HG02610 (cell line): ENCODE measurements around the gene SLC7A4.
"Not testable (repeated sequence)": the region's sequence is repeated elsewhere in the genome, so short reads cannot be mapped to it uniquely, and the experiment has no call there.

ENCODE experiments used
- ATAC-seq: cut with Tn5 transposase; IDR thresholded peaks from one replicate; pipeline ENCODE4 v1.9.1; 2021; ENCODE audit warnings: mild to moderate bottlenecking, moderate library complexity; ENCODE audit not compliant: unreplicated experiment

Gene SLC7A4, protein sequence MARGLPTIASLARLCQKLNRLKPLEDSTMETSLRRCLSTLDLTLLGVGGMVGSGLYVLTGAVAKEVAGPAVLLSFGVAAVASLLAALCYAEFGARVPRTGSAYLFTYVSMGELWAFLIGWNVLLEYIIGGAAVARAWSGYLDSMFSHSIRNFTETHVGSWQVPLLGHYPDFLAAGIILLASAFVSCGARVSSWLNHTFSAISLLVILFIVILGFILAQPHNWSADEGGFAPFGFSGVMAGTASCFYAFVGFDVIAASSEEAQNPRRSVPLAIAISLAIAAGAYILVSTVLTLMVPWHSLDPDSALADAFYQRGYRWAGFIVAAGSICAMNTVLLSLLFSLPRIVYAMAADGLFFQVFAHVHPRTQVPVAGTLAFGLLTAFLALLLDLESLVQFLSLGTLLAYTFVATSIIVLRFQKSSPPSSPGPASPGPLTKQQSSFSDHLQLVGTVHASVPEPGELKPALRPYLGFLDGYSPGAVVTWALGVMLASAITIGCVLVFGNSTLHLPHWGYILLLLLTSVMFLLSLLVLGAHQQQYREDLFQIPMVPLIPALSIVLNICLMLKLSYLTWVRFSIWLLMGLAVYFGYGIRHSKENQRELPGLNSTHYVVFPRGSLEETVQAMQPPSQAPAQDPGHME

DNA sequence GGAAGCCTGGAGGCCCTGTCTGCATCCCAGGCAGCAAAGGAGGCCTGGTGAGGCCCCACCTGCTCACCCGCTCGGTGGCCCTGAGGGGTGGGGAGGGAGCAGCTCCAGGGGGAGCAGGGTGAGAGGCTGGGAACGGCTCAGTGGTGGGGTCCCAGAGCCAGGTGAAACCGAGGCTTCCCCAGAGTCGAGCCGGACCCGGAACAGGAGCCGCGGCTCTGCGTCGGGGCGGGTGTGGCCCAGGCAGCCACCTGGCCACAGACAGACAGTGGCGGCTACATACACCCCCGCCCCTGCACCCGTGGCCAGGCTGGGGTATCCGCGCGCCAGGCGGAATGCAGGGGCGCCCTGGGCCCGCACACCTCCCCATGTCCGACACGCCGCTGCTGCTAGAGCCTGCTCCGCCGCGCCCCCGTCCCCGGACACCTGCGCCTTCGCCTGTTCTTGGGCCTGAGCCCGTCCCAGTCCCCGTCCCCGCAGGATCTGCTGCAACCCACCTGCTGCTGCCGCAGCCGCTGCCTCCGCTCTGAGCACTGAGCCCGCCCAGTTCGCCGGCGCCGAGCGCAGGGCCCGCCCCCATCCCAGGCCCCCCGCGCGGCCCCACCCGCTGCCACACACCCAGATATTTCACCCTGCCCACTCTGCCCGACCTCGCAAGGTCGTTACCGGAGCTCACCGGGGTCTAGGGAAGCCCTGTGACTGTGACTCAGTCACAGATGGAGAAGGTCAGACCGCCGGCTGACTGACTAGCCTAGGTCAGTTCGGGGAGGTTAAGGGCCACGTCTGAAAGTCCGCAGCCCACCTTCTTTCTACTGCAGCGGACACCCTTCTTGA is at the start of gene SLC7A4:
Gene SLC7A4, minus strand, starts transcription at position 525 of the 831 bp plus-strand sequence. CDS start 749 bp downstream, outside the sequence.
- no peak for ATAC-seq

DNA sequence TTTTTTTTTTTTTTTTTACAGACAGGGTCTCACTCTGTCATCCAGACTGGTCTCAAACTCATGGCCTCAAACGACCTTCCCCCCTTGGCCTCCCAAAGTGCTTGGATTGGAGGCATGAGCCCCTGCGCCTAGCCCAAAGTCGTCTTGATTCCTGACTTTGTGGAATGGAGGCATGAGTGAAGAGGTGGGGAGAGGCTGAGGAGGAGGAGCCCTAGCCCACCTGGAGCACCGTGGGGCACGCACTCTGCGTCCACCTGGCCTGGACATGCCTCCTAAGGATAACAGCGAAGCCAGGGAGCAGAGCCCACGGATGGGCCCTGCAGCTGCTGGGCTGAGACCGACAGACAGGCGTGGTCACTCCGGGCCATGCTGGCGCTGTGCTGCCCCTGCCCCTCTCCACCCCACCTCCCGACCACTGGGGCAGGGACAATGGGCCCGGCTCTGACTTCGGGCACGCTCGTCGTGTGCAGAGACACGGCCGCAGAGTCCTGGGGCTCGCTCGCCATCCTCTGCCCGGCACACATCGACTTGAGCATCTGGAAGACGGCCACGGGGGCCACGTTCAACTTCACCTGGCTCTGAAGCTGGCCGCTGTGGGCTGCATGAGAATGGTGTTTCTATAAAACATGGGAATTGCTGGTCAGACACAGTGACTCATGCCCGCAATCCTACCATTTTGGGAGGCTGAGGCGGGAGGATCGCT is 48.2 kb upstream of the SLC7A4 start:
- ATAC-seq: no peak

DNA sequence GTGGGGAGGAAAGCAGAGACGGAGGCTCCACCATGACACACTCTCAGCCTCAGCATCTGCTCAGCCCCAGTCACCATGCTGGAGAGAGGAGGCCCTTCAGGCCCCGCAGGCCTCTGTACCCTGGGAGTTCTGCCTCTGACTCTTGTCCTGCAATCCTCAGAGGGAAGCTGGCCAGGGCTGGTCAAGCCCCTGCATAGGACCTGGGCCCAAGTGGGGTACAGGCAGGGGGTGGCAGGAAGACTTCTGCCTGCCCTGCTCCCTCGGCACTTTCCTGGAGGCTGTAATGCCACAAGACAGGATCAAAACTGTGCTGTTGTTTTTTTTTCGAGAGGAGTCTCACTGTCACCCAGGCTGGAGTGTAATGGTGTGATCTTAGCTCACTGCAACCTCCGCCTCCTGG is 47.1 kb upstream of the SLC7A4 start:
- ATAC-seq: no peak

DNA sequence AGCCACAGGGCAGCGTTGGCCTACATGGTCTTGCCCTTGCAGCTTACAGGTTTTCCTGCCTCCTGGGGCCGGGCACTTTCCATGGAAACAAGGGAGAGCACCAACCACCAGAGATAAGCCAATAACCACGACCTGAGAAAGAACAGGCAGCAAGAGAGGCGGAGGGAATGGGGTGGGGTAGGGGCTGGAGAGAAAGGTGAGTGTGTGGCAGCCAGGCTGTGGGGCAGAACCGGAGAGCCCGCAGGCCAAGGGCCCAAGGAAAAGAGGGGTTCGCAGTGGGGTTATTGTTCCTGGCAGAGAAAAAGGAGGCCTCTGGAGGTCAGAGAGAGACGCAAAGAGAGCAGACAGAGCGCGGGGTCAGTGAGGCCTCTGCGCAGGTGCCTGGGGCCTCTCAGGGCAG is 46.6 kb upstream of the SLC7A4 start:
- ATAC-seq: no peak

DNA sequence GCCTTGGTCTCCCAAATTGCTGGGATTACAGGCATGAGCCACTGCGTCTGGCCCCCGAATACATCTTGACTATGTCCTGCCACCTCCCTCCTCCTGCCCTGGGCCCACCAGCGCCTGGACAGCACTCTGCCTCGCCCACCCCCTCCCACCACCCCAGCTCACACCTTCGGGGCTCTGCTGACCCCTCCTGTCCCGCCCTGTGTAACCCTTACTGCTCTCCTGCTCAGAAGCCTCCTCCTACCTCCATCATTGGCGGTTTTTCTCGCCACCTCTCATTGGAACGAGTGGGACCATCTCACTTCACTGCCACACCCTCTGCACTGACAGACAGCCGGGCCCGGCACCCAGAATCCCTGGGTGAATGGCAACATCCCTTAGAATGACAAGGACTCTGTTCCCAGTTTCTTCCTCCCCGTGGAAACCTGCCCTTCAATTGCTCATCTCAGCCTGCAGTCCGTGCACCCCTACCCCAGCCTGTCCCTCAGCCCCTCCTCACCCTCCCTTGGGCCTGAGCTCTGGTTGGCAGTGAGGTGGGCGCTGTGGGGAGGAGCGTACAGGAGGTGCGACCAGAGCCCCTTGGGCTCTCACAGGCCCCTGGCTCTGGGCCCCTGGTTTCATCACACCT is 45.6 kb upstream of the SLC7A4 start:
- ATAC-seq: no peak

DNA sequence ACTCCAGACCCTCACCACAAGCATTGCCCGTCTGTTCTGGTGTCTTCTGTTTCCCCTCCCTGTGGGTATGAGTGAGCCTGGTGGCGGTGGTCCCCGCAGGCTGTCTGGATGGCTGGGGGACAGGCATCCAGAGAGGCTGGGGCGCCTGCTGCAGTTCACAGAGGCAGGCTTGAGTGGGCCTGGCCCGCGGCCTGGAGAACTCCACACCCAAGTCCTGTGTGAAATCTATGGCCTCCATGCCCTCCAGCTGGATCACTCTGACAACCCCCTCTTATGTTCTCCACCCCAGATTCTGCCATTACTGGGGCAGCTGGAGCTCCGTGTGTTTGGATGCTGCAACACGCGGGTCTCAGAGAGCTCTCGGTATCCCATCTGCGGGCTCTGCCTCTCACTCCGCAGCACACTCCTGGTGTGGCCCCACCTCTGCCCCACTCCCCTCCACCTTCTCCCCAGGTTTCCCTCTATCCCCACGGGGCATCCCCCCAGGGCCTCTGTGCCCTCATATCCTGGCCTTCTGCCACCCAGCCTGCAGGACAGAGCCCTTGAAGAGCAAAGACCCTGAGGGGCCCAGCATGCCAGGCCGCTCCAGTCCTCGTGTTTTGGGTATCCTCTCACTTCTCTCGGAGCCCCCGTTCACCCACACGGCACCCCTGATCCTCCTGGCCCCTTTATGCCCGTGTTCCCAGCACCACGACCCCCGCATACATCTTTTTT is 44.7 kb upstream of the SLC7A4 start:
- no peak for ATAC-seq

DNA sequence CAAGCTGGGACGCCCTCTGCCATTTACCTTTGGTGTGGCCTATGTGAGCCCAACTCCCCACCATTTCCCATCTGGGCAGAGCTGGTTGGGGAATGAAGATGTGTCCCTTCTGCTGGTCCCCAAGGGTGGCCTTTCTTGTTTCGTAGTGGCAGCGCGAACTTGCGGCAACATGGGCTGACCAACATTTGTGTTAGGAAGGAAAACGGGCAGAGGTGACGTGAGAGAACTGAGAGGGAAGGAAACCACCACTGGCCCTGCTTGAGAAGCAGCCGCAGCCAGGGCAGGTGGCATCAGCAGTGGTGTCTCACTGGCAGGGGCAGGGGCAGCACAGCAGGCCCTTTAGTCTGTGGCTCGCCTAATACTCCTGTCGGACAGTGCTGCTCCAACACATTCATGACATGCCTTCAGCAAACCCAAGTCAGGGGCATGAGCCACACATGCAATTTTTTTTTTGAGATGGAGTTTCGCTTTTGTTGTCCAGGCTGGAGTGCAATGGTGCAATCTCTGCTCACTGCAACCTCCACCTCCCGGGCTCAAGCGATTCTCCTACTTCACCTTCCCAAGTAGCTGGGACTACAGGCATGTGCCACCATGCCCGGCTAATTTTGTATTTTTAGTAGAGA is 43.3 kb upstream of the SLC7A4 start:
- no peak for ATAC-seq

DNA sequence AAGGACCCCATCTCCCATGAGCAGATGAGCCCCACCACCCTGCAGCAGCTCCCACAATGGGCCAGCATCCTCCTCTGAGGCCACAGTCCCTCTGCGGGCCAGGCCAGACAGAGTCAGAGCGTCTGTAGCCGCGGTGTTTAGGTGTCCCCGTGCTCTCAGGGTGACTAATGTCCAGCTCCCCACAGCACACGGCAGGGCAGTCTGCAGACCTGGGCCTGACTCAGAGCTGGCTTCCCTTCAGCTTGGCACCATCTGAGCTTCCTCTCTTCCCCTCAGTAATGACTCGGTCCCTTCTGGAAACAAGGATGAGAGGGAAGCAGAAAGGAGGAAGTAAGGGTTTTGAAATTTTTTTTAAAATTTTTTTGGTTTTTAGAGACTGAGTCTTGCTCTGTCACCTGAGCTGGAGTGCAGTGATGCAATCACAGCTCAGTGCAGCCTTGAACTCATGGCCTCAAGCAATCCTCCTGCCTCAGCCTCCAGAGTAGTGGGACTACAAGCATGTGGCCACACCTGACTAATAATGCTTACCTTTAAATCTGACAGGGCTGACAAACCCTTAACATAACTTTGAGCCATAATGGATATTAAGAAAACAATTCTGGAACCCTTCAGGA is 41.8 kb upstream of the SLC7A4 start:
- no peak for ATAC-seq

DNA sequence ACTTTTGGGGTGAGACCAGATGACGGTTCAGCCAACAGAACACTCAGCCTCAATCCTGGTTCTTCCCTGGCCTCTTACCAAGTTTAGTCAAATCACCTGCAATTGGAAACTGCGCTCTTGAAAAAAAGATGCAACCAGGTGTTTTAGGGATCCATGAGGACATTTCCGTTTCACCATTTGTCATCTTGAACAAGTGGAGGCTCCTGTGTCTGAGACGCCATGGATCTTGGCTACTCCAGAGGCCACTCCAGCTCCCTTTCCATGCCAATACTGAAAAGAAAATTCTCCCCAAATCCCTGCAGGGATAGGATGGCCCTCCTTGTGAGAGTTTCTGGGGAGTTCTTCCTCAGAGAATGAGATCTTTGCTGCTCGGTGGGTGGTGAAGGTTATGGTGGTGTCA is 41.1 kb upstream of the SLC7A4 start:
- ATAC-seq: no peak

DNA sequence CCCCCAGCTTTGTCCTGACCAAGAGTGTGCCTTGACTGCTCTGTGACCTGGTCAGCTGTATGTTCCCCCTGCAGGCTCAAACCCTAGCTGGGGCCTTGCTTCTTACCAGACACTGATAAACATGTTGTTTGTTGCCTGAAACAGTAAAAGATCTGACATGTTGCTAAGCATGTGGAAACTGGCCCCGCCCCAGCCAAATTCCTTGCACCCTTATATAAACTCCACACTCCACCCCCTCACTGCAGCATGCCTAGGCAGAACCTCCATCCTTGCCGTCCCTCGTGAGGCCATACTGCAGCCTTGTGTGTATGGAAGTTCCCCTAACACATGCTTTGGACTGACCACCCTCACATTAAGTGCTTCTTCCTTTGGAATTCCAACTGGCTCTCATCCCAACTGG is 40.7 kb upstream of the SLC7A4 start:
- ATAC-seq: no peak

DNA sequence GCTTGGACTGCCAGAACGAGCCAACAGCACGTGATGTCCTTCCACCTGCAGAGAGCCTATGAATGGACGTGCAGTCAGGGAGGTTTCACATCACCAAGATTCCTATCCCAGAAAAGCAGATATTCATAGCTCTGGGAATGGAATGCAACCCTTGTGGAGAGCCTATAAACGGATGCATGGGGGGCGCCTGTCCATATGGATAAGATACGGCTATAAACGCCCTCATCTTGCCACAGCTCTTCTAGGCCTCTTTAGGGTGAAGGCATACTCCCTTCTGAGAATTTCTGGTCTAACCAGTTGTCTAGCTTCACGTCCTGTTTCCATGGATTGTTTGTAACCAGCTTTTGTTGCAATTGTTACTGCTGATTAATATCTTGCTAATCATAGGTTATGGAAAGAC is 39.4 kb upstream of the SLC7A4 start:
- ATAC-seq: not testable (repeated sequence)

DNA sequence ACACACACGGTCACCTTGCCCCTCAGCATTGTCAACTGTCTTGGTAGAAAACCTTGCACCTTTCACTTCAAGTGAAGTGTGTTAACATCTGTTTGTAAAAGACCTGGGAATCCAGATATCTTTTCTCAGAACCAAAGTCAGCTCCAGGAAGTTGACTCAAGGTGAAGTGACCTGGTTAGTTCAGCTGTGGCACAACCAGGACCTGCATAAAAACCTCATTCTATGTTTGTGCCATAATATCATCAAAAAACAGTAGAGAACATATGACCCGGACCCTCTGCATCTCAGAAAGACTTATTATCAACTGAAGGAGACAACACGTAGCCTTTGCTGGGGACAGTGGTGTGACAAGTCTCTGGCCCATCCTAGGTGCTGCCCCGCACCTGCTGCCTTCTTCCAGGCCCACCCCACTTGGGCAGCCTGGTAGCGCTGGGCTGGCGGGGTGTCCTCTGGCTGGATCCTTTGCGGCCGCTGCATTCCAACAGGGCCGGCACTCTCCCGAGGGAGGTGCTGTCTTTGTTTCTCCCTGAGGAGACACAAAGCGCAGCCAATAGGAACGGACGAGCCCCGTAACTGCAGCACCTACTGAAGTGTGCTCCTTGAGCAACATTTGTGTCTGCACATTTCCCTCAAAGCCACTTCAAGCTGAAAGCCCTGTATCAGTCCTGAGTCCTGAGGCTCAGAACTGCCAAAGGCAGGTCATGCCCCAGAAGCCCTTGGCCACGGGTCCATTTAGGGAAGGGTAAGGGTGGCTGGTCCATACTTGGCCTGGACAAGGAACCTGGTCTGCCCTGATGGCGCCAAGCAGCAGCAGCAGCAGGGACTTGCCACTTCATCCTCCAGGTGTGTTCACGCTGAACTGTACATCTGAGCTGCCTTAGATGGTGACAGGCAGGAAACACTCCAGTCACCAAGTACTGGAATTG is 38.6 kb upstream of the SLC7A4 start:
- no peak for ATAC-seq

DNA sequence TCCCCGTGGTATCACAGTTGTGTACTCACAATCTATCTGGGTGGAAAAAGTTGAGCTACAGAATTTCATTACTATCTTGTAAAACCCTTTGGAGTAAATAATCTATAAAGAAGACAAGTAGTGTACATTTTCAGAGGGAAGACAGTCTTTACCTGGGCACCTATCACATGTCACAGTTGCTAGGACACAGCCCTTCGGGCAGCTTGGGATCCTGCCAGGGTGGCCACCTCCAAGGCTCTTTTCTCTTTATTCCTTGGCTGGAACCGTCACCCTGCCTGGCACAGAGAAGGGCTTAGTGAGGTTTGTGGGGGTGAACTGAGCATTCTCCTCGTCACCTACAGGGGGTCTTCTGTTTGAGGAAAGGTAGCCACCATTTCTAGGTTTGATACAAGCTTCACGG is 37.0 kb upstream of the SLC7A4 start:
- ATAC-seq: no peak

DNA sequence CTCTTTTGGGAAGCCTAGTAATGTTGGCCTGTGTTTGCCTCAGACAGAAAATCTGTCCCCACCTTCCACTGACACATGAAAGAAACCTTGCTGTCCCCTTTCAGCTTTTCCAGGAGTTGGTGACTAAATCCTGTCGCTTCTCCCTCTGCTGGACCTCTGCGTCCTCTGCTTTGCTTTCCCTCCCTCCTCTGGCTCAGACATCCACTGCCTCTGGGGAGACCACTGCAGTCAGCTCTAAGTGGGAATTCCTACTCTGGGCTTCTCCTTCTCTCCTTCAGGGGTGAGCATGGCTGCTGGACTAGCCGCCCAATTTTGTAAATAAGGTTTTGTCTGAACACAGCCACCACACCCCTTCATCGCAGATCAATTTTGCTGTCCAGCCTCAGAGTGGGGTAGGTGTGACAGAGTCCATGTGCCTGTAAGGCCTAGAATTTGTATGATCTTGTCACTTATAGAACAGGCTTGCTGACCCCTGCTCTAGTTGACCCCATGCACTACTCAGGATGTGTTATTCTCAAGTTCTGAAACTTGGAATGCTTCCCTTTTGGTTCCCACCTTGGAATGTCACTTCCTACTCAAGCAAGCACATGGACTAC is 36.4 kb upstream of the SLC7A4 start:
- no peak for ATAC-seq

DNA sequence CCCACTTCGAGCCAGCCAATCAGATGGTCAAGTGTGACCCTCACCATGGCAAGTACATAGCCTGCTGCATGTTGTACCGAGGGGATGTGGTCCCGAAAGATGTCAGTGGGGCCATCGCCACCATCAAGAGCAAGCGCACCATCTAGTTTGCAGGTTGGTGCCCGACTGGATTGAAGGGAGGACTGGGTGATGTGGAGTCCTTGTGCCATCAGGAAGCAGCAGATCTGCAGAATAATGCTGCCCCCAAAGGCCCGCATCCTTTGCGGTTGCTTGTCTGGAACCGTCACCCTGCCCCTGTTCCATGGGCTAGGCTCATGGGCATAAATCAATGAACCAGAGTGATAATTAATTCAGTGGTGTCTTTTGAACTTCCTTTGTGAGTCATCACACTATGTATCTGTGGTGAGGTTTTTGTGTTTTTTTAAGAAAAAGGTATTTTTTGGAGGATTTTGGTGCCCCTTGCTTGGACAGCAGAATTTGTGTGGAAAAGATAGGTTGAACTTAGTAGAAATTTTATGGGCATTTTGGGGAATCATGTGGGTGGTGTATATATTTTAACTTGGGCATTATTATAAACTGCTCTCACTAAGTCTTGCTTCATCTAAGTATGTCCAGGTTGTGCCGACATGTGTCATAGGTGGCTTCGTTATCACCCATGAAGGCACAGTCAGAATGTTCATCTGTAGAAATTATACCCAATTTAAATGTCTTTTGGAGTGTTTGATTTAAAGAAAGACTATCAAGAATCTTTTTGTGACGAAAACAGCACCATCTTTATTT is 35.7 kb upstream of the SLC7A4 start:
- ATAC-seq: no peak

DNA sequence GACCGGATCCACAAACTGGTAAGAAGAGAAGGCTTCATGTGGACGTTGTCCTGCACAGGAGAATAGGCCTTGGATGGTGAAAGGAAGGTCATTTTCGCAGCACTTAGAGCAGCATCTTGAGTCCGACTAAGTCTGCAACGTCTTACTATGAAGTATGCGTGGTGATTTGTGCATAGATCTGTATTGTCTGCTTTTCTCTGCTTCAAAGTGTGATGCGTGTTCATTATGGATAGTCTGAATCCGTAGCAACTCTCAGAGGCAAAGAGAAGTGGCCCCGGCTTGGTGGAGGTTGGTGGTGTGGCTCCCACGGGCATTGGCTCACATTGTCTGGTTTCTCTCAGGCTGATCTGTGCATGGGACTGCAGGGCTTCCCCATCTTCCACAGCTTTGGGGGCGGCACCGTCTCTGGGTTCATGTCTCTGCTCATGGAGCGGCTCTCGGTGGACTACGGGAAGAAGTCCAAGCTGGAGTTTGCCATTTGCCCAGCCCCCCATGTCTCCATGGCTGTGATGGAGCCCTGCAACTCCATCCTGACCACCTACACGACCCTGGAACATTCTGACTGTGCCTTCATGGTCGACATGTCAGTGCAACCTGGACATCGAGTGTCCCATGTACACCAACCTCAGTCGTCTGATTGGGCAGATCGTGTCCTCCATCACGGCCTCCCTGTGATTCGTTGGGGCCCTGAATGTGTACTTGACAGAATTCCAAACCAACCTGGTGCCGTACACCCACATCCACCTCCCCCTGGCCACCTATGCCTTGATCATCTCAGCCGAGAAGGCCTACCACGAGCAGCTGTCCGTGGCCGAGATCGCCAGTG is 34.9 kb upstream of the SLC7A4 start:
- no peak for ATAC-seq
